Common myeloid progenitor, CD34-positive (primary cell): ENCODE results near the gene AGAP1.
A peak's percentile ranks its signal among the peaks of the same experiment; 100 is the strongest.
"Not testable (repeated sequence)": the region's sequence is repeated elsewhere in the genome, so short reads cannot be mapped to it uniquely, and the experiment has no call there.

Experiments used
- CTCF ChIA-PET: fragments of 350-600 bp; sonication (Branson Sonifier 250); formaldehyde crosslinking; loops from one replicate; lab custom pipeline; 2021; ENCODE audit warnings: antibody characterized with exemption; lab: Charles Lee
- POLR2A ChIA-PET: fragments of 350-600 bp; sonication (Branson Sonifier 250); formaldehyde crosslinking; loops from one replicate; lab custom pipeline; 2021; ENCODE audit warnings: antibody characterized with exemption; lab: Charles Lee
- DNase-seq, 3 donors: peaks; one replicate each; pipeline versions ENCODE4 v3.0.0 to v3.0.0-alpha.2; 2013
- H3K27ac ChIP-seq, 2 experiments: 1 replicate in 1 of 2; 2 replicates in 1 of 2; pipeline ENCODE4 v1.7.0; 2013; ENCODE audit warnings: inconsistent platforms in 2 of 2, low read length in 2 of 2, mild to moderate bottlenecking in 2 of 2, low read depth in 1 of 2, moderate library complexity in 1 of 2; ENCODE audit not compliant: severe bottlenecking in 2 of 2, insufficient read depth in 1 of 2, poor library complexity in 1 of 2
- H3K27me3 ChIP-seq, 5 experiments: replicated peaks in 2 of 5; 1 replicate in 3 of 5; 2 replicates in 2 of 5; pipeline versions ENCODE4 v1.6.1 to v1.7.0; 2013; ENCODE audit warnings: low read length in 4 of 5, mild to moderate bottlenecking in 2 of 5, moderate library complexity in 2 of 5, inconsistent platforms in 1 of 5; ENCODE audit not compliant: insufficient read depth in 5 of 5, control insufficient read depth in 4 of 5
- H3K36me3 ChIP-seq, 4 experiments: 1 replicate in 2 of 4; 2 replicates in 2 of 4; pipeline versions ENCODE4 v1.6.1 to v1.7.0; 2013; ENCODE audit warnings: low read length in 3 of 4, control low read depth in 1 of 4, mild to moderate bottlenecking in 1 of 4; ENCODE audit not compliant: control insufficient read depth in 4 of 4, insufficient read depth in 4 of 4
- H3K4me1 ChIP-seq, 4 experiments: 1 replicate in 3 of 4; 2 replicates in 1 of 4; pipeline versions ENCODE4 v1.6.1 to v1.7.1; 2013; ENCODE audit warnings: low read length in 3 of 4, mild to moderate bottlenecking in 3 of 4, control low read depth in 1 of 4, inconsistent platforms in 1 of 4, moderate library complexity in 1 of 4; ENCODE audit not compliant: control insufficient read depth in 4 of 4, insufficient read depth in 4 of 4; ENCODE audit errors: control extremely low read depth in 1 of 4
- H3K4me3 ChIP-seq, 7 experiments: 1 replicate in 4 of 7; 2 replicates in 3 of 7; pipeline versions ENCODE4 v1.5.1 to v1.7.0; 2013; ENCODE audit warnings: mild to moderate bottlenecking in 7 of 7, low read length in 6 of 7, moderate library complexity in 6 of 7, inconsistent platforms in 2 of 7, low read depth in 2 of 7, control low read depth in 1 of 7; ENCODE audit not compliant: insufficient read depth in 4 of 7, control insufficient read depth in 1 of 7; ENCODE audit errors: extremely low read depth in 1 of 7
- H3K9me3 ChIP-seq, 5 experiments: 1 replicate in 4 of 5; 2 replicates in 1 of 5; pipeline versions ENCODE4 v1.6.1 to v1.7.1; 2013; ENCODE audit warnings: low read length in 4 of 5, mild to moderate bottlenecking in 2 of 5, inconsistent platforms in 1 of 5, low read depth in 1 of 5, moderate library complexity in 1 of 5; ENCODE audit not compliant: control insufficient read depth in 4 of 5, insufficient read depth in 2 of 5; ENCODE audit errors: control extremely low read depth in 1 of 5
- WGBS: methylation state at CpG from one replicate; pipeline ENCODE4 v1.1.5; 2013; ENCODE audit not compliant: insufficient coverage; 5-methylcytosine and 5-hydroxymethylcytosine counted together

AGAP1 gene

DNA sequence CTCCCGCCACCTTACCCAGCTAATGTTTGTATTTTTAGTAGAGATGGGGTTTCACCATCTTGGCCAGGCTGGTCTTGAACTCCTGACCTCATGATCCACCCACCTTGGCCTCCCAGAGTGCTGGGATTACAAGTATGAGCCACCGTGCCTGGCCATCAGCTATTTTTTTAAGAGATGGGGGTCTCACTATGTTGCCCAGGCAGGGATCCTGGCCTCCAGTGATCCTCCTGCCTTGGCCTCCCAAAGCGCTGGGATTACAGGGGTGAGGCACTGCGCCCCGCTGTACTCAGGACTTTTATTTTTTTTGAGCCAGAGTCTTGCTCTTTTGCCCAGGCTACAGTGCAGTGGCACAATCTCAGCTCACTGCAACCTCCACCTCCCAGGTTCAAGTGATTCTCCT lies 569.0 kb downstream of the AGAP1 start:
- CTCF ChIA-PET, POLR2A ChIA-PET, H3K27me3 ChIP-seq, H3K36me3 ChIP-seq, H3K4me3 ChIP-seq, H3K4me1 ChIP-seq, H3K27ac ChIP-seq, DNase-seq: not testable (repeated sequence)
- H3K9me3 ChIP-seq = peaks cover 0 to 13% (median 0%) of the 10 kb centered on the region in 5 experiments
- WGBS = 100% methylated on average over 4 of the region's 5 CpGs

DNA sequence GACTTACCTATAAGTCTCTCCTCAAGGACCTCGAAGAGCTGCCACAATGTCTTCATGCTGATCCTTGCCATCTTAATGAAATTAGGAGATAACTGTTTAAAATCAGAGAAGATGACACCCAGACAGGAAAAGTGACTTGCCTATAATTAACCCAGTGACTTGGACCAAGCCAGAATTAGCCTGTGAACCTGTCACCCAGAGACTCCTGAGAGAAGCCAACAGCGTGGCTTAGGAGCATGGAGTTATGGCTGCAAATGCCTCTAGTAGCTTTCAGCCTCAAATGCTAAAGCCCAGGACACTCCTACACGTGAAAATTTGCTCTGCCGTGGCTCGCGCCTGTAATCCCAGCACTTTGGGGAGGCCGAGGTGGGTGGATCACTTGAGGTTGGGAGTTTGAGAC lies 570.2 kb downstream of the AGAP1 start:
- Histone ChIP-seq H3K27me3 (peaks cover 0 to 2% (median 0%) of the 10 kb centered on the region in 5 experiments), H3K27ac (no peak overlapping the region), H3K4me1 (no peaks in the 10 kb centered on the region), H3K4me3 (no peak overlapping the region), H3K9me3 (peaks cover 0 to 2% (median 0%) of the 10 kb centered on the region in 5 experiments), H3K36me3 (no peaks in the 10 kb centered on the region)
- POLR2A ChIA-PET = no interaction called here
- CTCF ChIA-PET = no interaction called here
- 97% methylated on average over 7 of the region's 7 CpGs for WGBS
- no peak for DNase-seq

DNA sequence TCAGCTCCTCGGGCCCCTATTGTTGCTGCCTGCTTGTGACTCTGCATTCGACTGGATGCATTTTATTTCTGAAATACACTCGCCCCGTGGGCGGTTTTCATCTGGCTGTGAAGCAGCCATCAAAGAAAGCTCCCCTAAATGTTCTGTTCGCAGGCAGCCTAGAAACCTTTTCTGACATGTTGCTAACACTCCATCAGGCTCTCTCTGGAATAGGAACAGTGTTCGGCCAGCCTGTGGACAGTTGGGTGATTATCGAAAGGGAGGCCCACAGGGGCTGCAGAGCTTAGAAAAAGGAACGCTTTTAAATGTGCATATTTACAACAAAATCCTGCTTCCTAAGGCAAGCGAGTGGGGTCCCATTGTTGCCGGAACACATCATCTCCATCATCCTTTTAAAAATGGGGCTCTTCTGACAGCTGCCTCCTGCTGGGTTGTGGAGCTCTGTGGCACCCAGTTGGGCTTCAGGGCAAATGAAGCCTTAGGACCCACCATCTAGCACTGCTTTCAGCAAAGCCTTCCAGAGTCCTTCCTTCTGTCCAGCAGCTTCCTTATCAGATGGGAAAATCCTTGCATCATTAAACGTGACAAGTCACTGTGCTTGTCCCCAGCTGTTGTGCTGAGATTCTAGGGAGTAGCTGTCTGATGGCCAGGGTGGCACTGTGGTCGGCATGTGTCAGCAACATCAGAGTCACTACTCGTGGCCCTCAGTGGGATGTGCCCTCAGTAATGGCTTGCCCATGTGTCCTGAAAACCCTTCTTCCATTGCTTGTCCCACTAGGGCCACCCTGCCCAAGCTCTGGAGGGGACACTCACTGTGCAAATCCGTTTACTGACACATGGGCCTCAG lies 571.7 kb downstream of the AGAP1 start:
- Histone ChIP-seq H3K4me3 (no peak overlapping the region), H3K36me3 (no peaks in the 10 kb centered on the region), H3K4me1 (no peaks in the 10 kb centered on the region), H3K27ac (no peak overlapping the region), H3K27me3 (peaks cover 0 to 2% (median 0%) of the 10 kb centered on the region in 5 experiments), H3K9me3 (no peaks in the 10 kb centered on the region)
- CTCF ChIA-PET = no interaction called here
- POLR2A ChIA-PET = no interaction called here
- 91% methylated on average over 13 of the region's 15 CpGs for WGBS
- no peak for DNase-seq

DNA sequence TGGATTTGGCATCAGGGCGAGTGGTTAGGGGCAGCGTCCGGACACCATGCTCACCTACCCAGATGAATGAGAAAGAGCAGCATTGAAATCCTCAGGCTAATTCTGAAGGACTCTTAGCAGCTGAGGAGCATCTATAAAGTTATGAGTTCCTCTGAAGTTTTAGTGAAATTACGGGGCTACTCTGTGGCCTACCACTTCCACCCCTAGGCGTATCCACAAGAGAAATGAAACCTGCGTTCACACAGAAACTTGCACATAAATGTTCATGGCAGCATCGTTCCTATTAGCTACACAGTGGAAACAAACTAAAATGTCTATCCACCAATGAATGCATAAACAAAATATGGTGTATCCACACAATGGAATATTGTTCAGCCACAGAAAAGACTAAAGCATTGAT lies 576.4 kb downstream of the AGAP1 start:
- WGBS = 98% methylated on average over 5 of the region's 7 CpGs
- ChIA-PET CTCF (no interaction called here), POLR2A (no interaction called here)
- Histone ChIP-seq H3K27ac (no peak overlapping the region), H3K9me3 (no peaks in the 10 kb centered on the region), H3K4me1 (no peaks in the 10 kb centered on the region), H3K4me3 (no peak overlapping the region), H3K36me3 (no peaks in the 10 kb centered on the region), H3K27me3 (peaks cover 0 to 2% (median 0%) of the 10 kb centered on the region in 5 experiments)
- DNase-seq = no peak

DNA sequence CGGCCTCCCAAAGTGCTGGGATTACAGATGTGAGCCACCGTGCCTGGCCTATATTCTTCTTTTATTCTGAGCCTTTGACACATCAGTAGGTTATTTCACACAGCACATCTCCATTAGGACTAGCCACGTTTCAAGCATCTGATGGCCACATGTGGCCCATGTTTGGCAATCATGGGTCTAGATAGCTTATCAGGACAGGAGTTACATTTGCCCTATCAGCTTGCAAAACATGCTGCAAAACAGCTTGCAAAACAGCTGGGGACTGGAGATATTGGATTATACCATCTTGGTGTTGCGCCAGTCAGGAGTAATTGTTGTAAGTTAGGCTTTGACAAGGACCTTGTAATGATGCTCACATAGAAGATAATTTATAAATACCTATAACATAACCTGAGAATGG lies 579.4 kb downstream of the AGAP1 start:
- Histone ChIP-seq H3K36me3 (no peaks in the 10 kb centered on the region), H3K9me3 (no peaks in the 10 kb centered on the region), H3K27ac (no peak overlapping the region), H3K4me1 (no peaks in the 10 kb centered on the region), H3K27me3 (peaks cover 0 to 3% (median 0%) of the 10 kb centered on the region in 5 experiments), H3K4me3 (no peak overlapping the region)
- POLR2A ChIA-PET = no interaction called here
- peak in 1 of 3 donors; percentile 6 for DNase-seq
- WGBS = 100% methylated on average over 2 of the region's 4 CpGs
- CTCF ChIA-PET = no interaction called here

DNA sequence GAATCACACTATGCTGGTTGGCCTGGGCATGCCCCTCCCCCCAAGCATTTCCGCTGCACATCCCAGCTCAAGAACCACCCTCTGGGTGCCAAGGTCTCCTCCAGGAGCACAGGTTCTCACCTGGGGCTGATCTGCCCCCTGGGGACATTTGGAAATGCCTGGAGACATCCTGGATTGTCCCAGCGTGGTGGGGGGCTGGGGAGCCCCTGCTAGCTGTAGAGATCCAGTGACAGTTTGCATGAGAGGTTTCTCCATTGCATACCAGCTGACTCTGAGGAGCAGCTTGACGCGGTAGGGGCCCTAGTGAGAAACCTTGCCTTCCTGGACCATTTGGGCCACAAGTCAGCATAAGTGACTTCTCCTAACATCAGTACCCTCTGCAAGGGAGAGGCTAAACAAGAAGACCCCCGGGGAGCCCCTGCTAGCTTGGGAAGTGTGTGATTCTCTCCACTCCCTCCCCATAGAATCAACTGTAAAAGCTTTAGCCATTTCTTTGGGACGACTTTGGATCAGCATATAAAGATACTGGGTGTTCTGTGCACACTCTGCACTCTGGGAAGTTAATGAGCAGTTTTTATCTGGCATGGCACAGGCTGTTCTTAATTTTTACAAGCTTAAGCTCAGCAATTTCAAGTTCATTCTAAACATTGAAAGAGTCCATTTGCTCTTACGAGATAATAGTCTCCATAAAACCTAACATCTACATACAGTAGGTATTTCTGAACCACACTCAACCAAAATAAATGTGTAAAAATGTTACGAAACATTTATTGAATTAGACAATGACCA lies 580.2 kb downstream of the AGAP1 start:
- Histone ChIP-seq H3K4me3 (no peak overlapping the region), H3K4me1 (no peaks in the 10 kb centered on the region), H3K9me3 (no peaks in the 10 kb centered on the region), H3K27ac (no peak overlapping the region), H3K36me3 (no peaks in the 10 kb centered on the region), H3K27me3 (peaks cover 0 to 3% (median 0%) of the 10 kb centered on the region in 5 experiments)
- no peak for DNase-seq
- ChIA-PET CTCF (no interaction called here), POLR2A (no interaction called here)
- WGBS = 89% methylated on average over 2 of the region's 8 CpGs

DNA sequence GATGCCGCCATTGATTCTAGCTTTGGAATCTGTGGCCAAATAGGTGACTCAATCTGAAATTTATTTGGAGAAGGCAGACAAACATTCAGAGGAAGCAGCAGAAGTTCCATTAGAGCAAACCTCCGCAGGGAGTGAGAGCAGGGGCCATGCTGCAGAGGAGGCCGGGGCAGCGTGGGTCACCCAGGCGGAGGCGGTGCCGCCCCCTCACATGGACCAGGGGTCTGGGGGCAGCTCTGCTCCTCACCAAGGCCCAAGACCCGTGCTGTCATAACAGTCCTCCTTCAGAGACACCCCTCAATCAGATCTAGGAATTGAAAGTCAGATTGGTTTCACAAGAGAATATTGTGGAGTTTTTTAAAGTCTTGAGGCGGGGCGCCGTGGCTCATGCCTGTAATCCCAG lies 582.0 kb downstream of the AGAP1 start:
- Histone ChIP-seq H3K27me3 (peaks cover 0 to 3% (median 0%) of the 10 kb centered on the region in 5 experiments), H3K36me3 (no peaks in the 10 kb centered on the region), H3K9me3 (peaks cover 0 to 4% (median 0%) of the 10 kb centered on the region in 5 experiments), H3K27ac (no peak overlapping the region), H3K4me1 (no peaks in the 10 kb centered on the region), H3K4me3 (no peak overlapping the region)
- CTCF ChIA-PET = no interaction called here
- no peak for DNase-seq
- POLR2A ChIA-PET = no interaction called here
- 95% methylated on average over 10 of the region's 11 CpGs for WGBS
